ENCODE data around the gene PIK3R4. TPM values are rescaled to one million over a fixed set of nuclear protein-coding genes. Genes with fewer than 3 reads are reported as not detected.

PIK3R4 gene
- total and polyA plus RNA-seq, 5 experiments from 2014 or later: 12.0 to 36.9 (median 31.6) TPM

DNA sequence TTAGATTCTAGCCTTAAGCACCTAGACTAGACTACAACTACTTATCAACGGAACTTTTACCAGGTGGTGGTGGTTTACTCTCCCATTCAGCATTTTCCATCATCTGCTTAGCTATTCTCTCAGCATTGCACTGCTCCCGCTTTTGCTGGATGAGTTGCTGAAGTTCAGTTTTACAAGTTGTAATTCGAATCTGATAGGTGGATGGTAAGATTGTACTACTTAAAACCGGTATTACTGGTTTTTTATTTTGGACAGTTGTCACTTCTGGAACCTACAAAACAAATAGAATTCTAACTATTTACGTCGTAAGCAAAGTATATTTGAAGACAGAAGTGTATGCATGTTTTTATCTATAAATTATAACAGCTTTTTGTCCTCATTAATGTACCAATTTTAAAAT, 41.1 kb downstream of the PIK3R4 start:
- Mint-ChIP-seq H3K4me3 (no peak overlapping the region), H3K9me3 (no peaks in the 10 kb centered on the region), H3K27ac (no peak overlapping the region), H3K4me1 (peaks cover 0 to 5% (median 0%) of the 10 kb centered on the region in 4 donors), H3K36me3 (peaks cover 25 to 75% (median 43%) of the 10 kb centered on the region in 3 donors), H3K27me3 (no peaks in the 10 kb centered on the region)
- no peak for ATAC-seq
- no peak for DNase-seq
- POLR2A ChIA-PET: no interaction called here

DNA sequence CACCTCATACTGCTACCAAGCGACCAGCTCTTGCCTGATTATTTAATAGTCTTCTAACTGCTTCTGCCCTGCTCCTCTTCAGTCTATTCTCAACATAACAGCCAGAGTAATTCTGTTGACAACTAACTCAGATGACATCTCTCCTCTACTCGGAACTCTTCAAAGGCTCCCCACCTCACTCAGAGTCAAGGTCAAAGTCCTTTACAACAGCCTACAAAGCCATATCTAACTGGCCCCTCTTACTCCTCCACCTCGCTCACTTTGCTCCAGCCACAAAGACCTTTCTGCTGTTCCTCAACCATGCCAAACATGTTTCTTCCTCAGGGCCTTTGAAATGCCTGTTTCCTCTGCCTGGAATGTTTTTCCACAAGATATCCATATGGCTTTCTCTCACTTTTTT, 43.6 kb downstream of the PIK3R4 start:
- H3K4me3 Mint-ChIP-seq: no peak overlapping the region
- H3K4me1 Mint-ChIP-seq: peaks cover 0 to 7% (median 0%) of the 10 kb centered on the region in 4 donors
- no peak for DNase-seq
- H3K9me3 Mint-ChIP-seq: no peaks in the 10 kb centered on the region
- no peak for ATAC-seq
- H3K27me3 Mint-ChIP-seq: no peaks in the 10 kb centered on the region
- no peak overlapping the region for H3K27ac Mint-ChIP-seq
- POLR2A ChIA-PET: no interaction called here
- H3K36me3 Mint-ChIP-seq: peaks cover 25 to 82% (median 41%) of the 10 kb centered on the region in 3 donors

DNA sequence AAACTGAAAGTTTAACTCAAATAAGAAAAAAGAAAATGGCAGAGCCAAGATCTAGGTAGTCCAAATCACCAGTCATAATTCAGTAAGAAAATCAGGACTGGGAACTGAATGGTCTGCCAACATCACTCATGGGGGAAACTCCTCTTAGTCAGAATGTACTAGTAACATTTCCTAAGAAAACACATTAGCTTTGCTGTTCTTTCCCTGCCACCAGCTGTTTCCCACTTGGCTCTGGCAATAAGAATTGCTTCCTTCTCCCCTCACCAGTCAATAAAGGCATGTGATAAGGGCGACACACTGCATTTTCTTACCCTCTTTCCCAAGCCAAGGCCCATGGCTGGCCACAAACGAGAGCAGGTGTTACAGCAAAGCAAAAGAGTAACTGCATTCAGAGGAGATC, 46.1 kb downstream of the PIK3R4 start:
- no peaks in the 10 kb centered on the region for H3K9me3 Mint-ChIP-seq
- POLR2A ChIA-PET: no interaction called here
- DNase-seq (no peak), ATAC-seq (no peak)
- peaks cover 0 to 7% (median 0%) of the 10 kb centered on the region in 4 donors for H3K4me1 Mint-ChIP-seq
- no peak overlapping the region for H3K27ac Mint-ChIP-seq
- no peak overlapping the region for H3K4me3 Mint-ChIP-seq
- H3K27me3 Mint-ChIP-seq: no peaks in the 10 kb centered on the region
- H3K36me3 Mint-ChIP-seq: peaks cover 24 to 86% (median 51%) of the 10 kb centered on the region in 3 donors

DNA sequence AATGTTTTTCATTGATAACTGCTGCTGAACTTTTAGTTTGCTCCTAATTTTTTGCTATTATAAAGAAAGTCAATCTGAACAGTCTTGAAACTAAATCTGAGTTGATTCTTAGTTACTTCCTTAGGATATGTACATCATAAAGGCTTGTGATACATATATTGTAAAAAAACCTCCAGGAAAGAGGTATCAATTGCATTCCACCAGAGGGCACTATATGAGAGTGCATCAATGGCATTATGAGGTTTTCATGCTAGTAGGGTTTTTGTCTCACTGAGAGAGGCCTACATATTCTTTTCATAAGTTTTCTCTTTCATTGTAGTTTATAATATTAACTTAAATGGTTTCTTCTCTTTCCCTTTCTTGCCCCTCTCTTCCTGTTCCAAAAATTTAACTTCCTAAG, 46.9 kb downstream of the PIK3R4 start:
- Mint-ChIP-seq H3K4me3 (no peak overlapping the region), H3K4me1 (peaks cover 0 to 7% (median 0%) of the 10 kb centered on the region in 4 donors), H3K36me3 (peaks cover 24 to 89% (median 51%) of the 10 kb centered on the region in 3 donors), H3K27me3 (no peaks in the 10 kb centered on the region), H3K9me3 (no peaks in the 10 kb centered on the region), H3K27ac (peak overlapping the region in 1 of 10 donors; percentile 58)
- peak in 1 of 2 donors; percentile 43 for ATAC-seq
- POLR2A ChIA-PET: no interaction called here
- peak in 2 of 10 donors; percentile 3 to 11 for DNase-seq

DNA sequence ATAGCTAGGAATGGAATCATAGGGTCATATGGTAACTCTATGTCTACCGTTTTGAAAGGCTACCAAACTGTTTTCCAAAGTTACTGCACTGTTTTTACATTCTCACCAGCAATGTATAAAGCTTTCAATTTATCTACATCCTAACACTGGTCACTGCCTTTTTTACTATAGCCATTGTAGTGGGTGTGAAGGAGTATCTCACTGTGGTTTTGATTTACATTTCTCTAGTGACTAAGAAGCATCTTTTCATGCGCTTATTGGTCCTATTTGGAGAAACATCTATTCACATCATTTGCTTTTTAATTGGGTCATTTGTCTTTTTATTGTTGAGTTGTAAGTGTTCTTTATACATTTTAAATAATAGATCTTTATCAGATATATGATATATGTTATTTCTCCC, 53.3 kb downstream of the PIK3R4 start:
- DNase-seq: no peak
- POLR2A ChIA-PET: no interaction called here
- no peaks in the 10 kb centered on the region for H3K9me3 Mint-ChIP-seq
- H3K27ac Mint-ChIP-seq: no peak overlapping the region
- ATAC-seq: no peak
- peaks cover 0 to 2% (median 0%) of the 10 kb centered on the region in 4 donors for H3K4me1 Mint-ChIP-seq
- no peaks in the 10 kb centered on the region for H3K27me3 Mint-ChIP-seq
- no peak overlapping the region for H3K4me3 Mint-ChIP-seq
- H3K36me3 Mint-ChIP-seq: peaks cover 16 to 77% (median 30%) of the 10 kb centered on the region in 3 donors

DNA sequence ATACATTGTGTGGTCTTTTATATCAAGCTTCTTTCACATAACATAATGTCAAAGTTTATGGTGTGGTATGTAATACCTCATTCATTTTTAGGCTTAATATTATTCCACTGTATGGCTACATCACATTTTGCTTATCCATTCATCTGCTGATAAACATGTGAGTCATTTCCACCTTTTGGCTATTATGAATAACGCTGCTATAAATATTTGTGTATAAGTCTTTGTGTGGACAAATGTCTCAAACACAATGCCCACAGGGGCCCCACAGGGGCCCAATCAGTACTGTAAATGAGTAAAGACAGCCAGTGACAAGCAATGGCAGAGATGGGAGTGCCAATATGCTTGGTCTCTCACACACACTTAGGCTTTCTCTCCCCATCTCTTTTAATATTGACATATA, 54.2 kb downstream of the PIK3R4 start:
- Mint-ChIP-seq H3K27ac (peak overlapping the region in 2 of 10 donors; percentile 51 to 68), H3K27me3 (no peaks in the 10 kb centered on the region), H3K4me1 (peaks cover 0 to 2% (median 0%) of the 10 kb centered on the region in 4 donors), H3K4me3 (no peak overlapping the region), H3K9me3 (no peaks in the 10 kb centered on the region), H3K36me3 (peaks cover 7 to 77% (median 22%) of the 10 kb centered on the region in 3 donors)
- ATAC-seq: no peak
- POLR2A ChIA-PET: no interaction called here
- no peak for DNase-seq

DNA sequence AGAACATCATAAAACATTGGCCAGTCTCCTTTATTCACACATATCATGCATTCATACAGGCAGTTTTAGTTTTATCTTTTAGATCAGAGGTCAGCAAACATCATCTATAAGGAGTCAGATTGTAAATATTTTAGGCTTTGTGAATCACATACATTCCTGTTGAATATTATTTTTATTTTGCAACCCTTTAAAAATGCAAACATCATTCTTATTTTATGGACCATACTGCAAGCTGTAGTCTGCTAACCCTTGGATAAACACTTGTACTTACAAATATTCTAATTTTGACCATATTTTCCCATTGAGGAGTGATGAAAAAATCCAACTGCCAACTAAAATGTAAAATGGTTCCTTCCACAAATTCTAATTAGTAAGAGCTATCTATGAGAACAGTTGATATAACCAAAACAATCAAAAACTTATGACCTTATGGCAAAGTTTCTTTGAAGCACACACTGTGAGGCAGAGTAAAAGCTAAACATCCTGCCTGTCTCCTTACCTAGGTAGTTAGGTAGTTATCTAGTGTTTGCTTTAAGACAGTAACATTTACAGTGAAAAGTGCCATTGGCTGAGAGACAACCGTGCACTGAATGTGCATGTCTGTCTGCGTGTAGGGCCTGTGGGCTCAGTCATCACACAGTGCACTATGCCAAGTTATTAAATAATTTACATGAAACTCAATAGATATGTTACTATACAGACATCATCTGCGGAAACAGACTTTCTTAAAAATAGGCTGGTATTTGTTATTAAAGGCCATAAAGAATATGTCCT, 57.7 kb downstream of the PIK3R4 start:
- ATAC-seq (no peak), DNase-seq (no peak)
- no peaks in the 10 kb centered on the region for H3K9me3 Mint-ChIP-seq
- peak overlapping the region in 1 of 10 donors; percentile 27 for H3K27ac Mint-ChIP-seq
- no peak overlapping the region for H3K4me3 Mint-ChIP-seq
- H3K4me1 Mint-ChIP-seq: peaks cover 0 to 2% (median 0%) of the 10 kb centered on the region in 4 donors
- POLR2A ChIA-PET: no interaction called here
- no peaks in the 10 kb centered on the region for H3K27me3 Mint-ChIP-seq
- H3K36me3 Mint-ChIP-seq: peaks cover 12 to 78% (median 14%) of the 10 kb centered on the region in 3 donors

DNA sequence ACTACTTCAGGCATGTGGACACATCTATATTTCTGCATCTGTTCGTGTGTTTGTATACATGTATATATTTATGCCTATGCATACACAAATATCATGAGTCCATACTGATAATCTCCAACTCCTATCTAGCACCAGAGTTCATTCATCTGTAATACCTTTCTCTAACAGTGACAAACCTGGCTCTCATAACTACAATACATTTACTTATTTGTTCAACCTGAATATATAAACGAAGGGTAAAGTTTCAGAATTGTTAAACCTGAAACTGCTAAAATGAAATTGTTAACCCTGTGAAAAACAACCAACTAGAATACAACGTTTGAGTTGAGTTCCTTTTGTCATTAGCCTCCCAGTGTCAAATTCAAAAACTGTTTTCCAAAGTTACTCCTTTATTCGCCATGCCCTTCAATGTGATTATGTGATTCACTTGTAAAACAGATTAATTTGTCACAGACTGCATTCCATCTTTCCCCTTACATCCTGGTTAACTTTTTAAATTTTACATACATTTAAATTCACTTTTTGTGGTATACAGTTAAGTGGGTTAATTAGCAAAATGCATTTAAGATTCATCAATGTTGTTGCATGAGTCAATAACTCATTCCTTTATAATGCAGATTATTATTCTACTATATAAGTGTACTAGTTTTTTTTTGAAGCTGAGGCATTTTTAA, 58.5 kb downstream of the PIK3R4 start:
- H3K36me3 Mint-ChIP-seq: peaks cover 18 to 82% (median 19%) of the 10 kb centered on the region in 3 donors
- H3K9me3 Mint-ChIP-seq: no peaks in the 10 kb centered on the region
- DNase-seq (no peak), ATAC-seq (no peak)
- peak overlapping the region in 1 of 10 donors; percentile 19 for H3K27ac Mint-ChIP-seq
- H3K4me1 Mint-ChIP-seq: peaks cover 0 to 2% (median 0%) of the 10 kb centered on the region in 4 donors
- H3K27me3 Mint-ChIP-seq: no peaks in the 10 kb centered on the region
- H3K4me3 Mint-ChIP-seq: no peak overlapping the region
- POLR2A ChIA-PET: no interaction called here

DNA sequence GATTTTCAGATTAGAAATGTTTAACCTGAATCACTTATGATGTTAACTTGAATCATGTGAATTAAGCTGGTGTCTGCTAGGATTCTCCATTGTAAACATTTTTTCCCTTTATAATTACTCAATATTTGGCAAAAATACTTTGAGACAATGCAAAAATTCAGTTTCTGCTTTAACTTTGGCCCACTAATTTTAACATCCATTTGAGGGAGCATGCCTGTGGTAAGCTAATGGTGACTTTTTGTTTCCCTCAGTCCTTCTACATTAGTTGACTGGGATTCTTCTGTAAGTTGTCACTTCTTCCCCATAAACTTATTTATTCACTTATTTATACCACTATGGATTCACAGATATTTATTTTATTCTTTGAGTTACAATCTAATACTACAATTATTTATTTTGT, 59.3 kb downstream of the PIK3R4 start:
- H3K36me3 Mint-ChIP-seq: peaks cover 23 to 90% (median 25%) of the 10 kb centered on the region in 3 donors
- ATAC-seq (no peak), DNase-seq (no peak)
- POLR2A ChIA-PET: no interaction called here
- no peak overlapping the region for H3K27ac Mint-ChIP-seq
- H3K27me3 Mint-ChIP-seq: no peaks in the 10 kb centered on the region
- H3K4me3 Mint-ChIP-seq: no peak overlapping the region
- no peaks in the 10 kb centered on the region for H3K9me3 Mint-ChIP-seq
- H3K4me1 Mint-ChIP-seq: peaks cover 0 to 4% (median 0%) of the 10 kb centered on the region in 4 donors

DNA sequence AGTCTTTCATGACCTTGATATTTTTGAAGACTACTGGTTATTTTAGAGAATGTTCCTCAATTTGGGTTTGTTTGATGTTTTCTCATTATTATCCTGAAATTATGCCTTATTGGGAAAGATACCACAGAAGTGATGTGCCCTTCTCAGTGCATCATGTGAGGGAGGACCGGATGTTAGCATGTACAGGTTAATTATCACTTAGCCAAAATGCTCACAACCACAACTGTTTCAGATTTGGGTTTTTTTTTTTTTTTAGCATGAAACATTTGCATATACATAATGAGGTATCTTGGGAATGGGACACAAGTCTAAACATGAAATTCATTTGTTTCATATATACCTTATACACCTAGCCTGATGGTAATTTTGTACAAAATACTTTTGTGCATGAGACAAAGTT, 59.8 kb downstream of the PIK3R4 start:
- no peak overlapping the region for H3K27ac Mint-ChIP-seq
- POLR2A ChIA-PET: no interaction called here
- peaks cover 25 to 91% (median 26%) of the 10 kb centered on the region in 3 donors for H3K36me3 Mint-ChIP-seq
- DNase-seq: no peak
- no peak overlapping the region for H3K4me3 Mint-ChIP-seq
- no peaks in the 10 kb centered on the region for H3K27me3 Mint-ChIP-seq
- H3K4me1 Mint-ChIP-seq: peaks cover 0 to 2% (median 0%) of the 10 kb centered on the region in 4 donors
- H3K9me3 Mint-ChIP-seq: no peaks in the 10 kb centered on the region
- ATAC-seq: no peak

DNA sequence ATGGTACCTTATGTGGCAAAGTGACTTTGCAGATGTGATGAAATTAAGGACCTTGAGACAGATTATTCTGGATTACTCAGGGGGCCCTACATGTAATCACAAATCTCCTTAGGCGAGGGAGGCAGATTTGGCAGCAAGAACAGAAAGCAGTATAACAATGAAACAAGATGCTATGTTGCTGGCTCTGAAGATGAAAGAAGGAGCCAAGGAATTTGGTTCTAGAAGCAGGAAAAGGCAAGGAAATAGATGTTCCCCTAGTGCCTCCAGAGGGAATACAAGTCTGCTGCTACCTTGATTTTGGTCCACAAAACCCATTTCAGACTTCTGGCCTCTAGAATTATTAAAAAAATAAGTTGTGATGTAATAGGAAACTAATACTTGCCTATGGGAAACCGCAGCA, 64.5 kb downstream of the PIK3R4 start:
- H3K4me1 Mint-ChIP-seq: peaks cover 0 to 2% (median 0%) of the 10 kb centered on the region in 4 donors
- POLR2A ChIA-PET: no interaction called here
- no peak overlapping the region for H3K27ac Mint-ChIP-seq
- ATAC-seq (no peak), DNase-seq (no peak)
- no peaks in the 10 kb centered on the region for H3K9me3 Mint-ChIP-seq
- H3K36me3 Mint-ChIP-seq: peaks cover 20 to 91% (median 43%) of the 10 kb centered on the region in 3 donors
- no peaks in the 10 kb centered on the region for H3K27me3 Mint-ChIP-seq
- no peak overlapping the region for H3K4me3 Mint-ChIP-seq

DNA sequence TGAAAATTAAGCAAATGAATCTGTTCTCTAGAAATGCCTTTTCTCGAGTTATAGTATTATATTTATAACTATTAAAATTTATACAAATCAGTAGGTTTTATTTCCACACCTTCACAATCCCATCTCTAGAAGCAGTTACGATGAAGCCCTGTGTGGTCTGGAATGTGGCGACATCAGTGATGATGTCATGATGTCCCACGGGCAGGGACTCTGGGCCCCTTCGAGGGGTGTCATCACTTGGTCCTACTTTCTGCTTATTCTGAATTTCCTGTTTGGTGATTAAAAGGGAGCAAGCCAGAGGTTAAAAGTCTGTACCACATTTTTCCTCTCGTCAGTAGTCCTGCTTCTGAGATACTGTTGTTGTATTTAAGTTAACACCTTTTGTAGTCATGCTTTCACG, 67.4 kb downstream of the PIK3R4 start:
- Mint-ChIP-seq H3K9me3 (no peaks in the 10 kb centered on the region), H3K27me3 (no peaks in the 10 kb centered on the region), H3K36me3 (peaks cover 24 to 86% (median 58%) of the 10 kb centered on the region in 3 donors), H3K27ac (no peak overlapping the region), H3K4me3 (no peak overlapping the region), H3K4me1 (peaks cover 0 to 2% (median 0%) of the 10 kb centered on the region in 4 donors)
- ATAC-seq (no peak), DNase-seq (no peak)
- POLR2A ChIA-PET: no interaction called here

DNA sequence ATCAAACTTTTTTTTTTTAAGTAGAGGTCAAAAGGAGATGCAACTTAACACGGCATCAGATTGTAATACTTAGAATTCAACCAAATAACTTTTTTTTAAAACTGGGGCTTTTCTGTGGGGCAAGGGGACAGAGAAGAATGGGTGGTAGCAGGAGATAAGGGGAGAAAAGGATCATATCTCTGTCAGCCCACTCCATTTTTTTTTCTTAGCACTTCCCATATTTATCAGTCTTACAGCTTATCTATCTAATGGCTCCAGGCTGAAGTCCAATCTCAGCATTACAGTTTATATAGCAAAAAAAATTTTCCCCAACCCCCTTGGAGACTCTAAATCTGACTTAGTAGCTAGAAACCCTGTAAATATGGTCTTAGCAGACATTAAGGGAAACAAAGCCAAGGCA, 69.3 kb downstream of the PIK3R4 start:
- ATAC-seq (no peak), DNase-seq (no peak)
- Mint-ChIP-seq H3K4me1 (no peaks in the 10 kb centered on the region), H3K27me3 (no peaks in the 10 kb centered on the region), H3K9me3 (no peaks in the 10 kb centered on the region), H3K27ac (no peak overlapping the region), H3K36me3 (peaks cover 13 to 72% (median 44%) of the 10 kb centered on the region in 3 donors), H3K4me3 (no peak overlapping the region)
- POLR2A ChIA-PET: no interaction called here
